DOHH2 (cell line): ENCODE results near the gene AP4B1.

Experiments
- EZH2phosphoT487 ChIP-seq: fragments of 200-600 bp; sonication (generic); IDR thresholded peaks from 2 replicates; pipeline ENCODE4 v1.6.1; 2017; ENCODE audit warnings: borderline replicate concordance, mild to moderate bottlenecking, antibody characterized with exemption, low read length, moderate library complexity, mixed read lengths
- TF ChIP-seq, protein P1 (sequence below): fragments of 200-600 bp; sonication (generic); IDR thresholded peaks from one replicate; pipeline ENCODE4 v1.5.1; 2014; ENCODE audit warnings: antibody characterized with exemption, mild to moderate bottlenecking, low read depth, low read length; ENCODE audit not compliant: poor library complexity, severe bottlenecking

DNA sequence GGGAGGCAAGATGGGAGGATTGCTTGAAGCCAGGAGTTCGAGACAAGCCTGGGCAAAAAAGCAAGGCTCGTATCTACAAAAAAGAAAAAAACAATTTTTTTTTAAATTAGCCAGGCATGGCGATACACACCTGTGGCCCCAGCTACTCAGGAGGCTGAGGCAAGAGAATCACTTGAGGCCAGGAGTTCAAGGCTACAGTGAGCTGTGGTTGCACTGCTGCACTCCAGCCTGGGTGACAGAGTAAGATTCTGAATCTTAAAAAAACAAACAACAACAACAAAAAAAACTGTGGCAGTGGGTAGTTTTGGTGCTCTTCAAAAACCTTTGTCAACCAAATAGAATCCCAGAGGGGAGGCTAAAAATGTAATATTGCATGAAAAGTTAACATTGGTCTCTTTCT lies 33.8 kb downstream of the AP4B1 start:
- no peak for TF ChIP-seq EZH2phosphoT487
- TF ChIP-seq, protein P1, sequence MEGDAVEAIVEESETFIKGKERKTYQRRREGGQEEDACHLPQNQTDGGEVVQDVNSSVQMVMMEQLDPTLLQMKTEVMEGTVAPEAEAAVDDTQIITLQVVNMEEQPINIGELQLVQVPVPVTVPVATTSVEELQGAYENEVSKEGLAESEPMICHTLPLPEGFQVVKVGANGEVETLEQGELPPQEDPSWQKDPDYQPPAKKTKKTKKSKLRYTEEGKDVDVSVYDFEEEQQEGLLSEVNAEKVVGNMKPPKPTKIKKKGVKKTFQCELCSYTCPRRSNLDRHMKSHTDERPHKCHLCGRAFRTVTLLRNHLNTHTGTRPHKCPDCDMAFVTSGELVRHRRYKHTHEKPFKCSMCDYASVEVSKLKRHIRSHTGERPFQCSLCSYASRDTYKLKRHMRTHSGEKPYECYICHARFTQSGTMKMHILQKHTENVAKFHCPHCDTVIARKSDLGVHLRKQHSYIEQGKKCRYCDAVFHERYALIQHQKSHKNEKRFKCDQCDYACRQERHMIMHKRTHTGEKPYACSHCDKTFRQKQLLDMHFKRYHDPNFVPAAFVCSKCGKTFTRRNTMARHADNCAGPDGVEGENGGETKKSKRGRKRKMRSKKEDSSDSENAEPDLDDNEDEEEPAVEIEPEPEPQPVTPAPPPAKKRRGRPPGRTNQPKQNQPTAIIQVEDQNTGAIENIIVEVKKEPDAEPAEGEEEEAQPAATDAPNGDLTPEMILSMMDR = no peak
